GM12864 (cell line): ENCODE results near the gene CPED1.
"Not testable (repeated sequence)": the region's sequence is repeated elsewhere in the genome, so short reads cannot be mapped to it uniquely, and the experiment has no call there.

Experiments
- DNase-seq: peaks from one replicate; pipeline ENCODE4 v3.0.0-alpha.2; 2011; ENCODE audit warnings: low read depth
- H3K4me3 ChIP-seq: 2 replicates; pipeline ENCODE4 v1.5.1; 2011; ENCODE audit warnings: mild to moderate bottlenecking, low read depth, low read length, control low read depth
- TF ChIP-seq, protein P1 (sequence below): IDR thresholded peaks from 2 replicates; pipeline ENCODE4 v1.5.1; 2011; ENCODE audit warnings: low read depth, mild to moderate bottlenecking, moderate library complexity, low read length, control low read depth, inconsistent platforms; ENCODE audit errors: missing control alignments

The CPED1 gene

DNA sequence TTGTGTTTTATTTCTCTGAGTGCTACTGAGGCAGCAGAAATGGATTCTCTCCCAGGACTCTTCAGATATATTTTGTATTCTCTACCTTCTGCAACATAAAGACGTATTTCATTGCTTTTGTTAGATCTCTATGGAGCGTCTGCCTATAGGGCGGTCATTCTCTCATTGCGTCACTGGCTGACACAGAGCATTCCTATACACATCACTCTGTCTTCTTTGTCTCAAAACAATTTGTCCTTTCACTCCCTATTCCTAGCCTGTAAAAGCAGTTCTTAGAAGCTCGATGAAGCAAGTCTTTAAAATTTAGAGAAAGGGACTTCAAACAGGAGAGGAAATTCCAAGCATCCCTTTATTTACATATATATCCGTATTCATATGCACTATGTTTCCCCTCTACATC, 120.6 kb downstream of the CPED1 start:
- no peak overlapping the region for H3K4me3 ChIP-seq
- TF ChIP-seq, protein P1, sequence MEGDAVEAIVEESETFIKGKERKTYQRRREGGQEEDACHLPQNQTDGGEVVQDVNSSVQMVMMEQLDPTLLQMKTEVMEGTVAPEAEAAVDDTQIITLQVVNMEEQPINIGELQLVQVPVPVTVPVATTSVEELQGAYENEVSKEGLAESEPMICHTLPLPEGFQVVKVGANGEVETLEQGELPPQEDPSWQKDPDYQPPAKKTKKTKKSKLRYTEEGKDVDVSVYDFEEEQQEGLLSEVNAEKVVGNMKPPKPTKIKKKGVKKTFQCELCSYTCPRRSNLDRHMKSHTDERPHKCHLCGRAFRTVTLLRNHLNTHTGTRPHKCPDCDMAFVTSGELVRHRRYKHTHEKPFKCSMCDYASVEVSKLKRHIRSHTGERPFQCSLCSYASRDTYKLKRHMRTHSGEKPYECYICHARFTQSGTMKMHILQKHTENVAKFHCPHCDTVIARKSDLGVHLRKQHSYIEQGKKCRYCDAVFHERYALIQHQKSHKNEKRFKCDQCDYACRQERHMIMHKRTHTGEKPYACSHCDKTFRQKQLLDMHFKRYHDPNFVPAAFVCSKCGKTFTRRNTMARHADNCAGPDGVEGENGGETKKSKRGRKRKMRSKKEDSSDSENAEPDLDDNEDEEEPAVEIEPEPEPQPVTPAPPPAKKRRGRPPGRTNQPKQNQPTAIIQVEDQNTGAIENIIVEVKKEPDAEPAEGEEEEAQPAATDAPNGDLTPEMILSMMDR = no peak
- no peak for DNase-seq

DNA sequence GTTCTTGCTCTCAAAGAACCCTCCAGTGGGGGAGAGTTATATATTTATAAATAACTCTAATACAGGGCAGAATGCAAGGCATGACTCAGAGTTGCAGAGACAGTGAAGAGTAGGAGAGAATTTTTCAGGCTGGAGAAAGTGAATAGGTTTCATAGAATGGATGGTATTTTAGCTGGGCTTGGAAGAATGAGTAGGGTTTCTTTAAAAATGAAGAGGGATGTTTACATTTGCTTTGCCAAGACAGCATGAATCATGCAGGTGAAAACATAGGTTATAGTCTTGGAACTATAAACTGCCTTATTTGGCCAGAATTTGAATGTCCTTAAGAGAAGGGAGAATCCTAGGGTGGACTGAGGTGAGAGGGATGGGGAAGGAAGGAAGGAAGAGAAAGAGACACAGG, 124.8 kb downstream of the CPED1 start:
- DNase-seq = no peak
- H3K4me3 ChIP-seq = no peak overlapping the region
- TF ChIP-seq, protein P1 = no peak

DNA sequence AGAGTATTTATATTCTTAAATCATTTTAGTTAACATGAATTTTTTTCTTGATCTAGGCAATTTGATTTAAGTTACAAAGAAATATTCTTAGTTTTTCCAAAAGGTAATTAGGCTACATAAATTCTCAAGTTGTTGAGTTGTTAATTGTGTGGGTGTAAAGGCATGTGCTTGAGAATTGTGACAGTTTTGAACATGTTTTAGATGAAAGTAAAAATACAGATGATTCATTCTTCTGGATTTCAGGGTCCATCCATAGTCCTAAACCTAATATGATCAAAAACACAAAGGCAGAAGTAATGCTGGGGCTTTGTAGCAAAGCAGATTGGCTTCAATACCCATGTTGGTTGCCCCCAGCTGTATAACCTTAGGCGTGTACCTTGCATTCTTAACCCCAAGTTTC, 127.9 kb downstream of the CPED1 start:
- H3K4me3 ChIP-seq = no peak overlapping the region
- TF ChIP-seq, protein P1 = no peak
- DNase-seq = no peak

DNA sequence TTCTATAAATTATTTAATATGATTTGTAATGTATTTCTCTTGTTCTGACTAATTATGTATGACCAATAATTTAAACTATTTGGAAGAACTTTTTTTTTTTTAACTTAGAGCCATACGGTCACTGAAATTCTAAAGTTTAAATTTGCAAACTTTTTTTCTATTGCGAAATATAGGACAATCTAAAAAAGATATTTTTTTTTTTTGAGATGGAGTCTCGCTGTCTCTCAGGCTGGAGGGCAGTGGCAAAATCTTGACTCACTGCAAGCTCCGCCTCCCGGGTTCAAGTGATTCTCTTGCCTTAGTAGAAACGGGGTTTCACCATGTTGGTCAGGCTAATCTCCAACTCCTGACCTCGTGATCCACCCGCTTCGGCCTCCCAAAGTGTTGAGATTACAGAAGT, 130.5 kb downstream of the CPED1 start:
- TF ChIP-seq, protein P1 = no peak
- DNase-seq = no peak
- no peak overlapping the region for H3K4me3 ChIP-seq

DNA sequence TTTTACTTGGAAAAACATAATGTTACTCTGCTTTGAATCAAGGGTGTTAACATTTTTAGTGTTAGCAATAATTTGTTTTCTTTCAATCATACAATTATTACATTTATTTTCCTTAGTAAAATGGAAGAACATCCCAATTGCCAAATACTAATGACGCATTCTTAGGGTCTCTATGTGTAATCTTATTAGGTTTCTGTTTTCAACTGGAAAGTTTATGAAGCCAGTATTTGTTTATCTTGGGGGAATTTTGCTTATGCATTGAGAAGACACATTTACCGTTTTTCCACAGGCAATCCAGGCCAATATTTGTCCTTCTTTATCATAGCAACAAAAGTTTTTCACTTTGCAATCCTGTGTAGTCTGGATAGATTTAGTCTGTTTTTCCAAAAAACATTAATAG, 134.5 kb downstream of the CPED1 start:
- TF ChIP-seq, protein P1 = no peak
- H3K4me3 ChIP-seq = no peak overlapping the region
- no peak for DNase-seq

DNA sequence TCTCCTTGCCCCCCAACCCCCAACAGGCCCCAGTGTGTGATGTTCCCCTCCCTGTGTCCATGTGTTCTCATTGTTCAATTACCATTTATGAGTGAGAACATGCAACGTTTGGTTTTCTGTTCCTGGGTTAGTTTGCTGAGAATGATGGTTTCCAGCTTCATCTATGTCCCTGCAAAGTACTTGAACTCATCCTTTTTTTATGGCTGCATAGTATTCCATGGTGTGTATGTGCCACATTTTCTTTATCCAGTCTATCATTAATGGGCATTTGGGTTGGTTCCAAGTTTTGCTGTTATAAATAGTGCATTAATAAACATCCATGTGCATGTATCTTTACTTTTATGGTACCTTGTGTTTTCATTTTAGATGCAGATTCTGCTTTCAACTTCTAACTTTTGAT, 136.9 kb downstream of the CPED1 start:
- H3K4me3 ChIP-seq = not testable (repeated sequence)

DNA sequence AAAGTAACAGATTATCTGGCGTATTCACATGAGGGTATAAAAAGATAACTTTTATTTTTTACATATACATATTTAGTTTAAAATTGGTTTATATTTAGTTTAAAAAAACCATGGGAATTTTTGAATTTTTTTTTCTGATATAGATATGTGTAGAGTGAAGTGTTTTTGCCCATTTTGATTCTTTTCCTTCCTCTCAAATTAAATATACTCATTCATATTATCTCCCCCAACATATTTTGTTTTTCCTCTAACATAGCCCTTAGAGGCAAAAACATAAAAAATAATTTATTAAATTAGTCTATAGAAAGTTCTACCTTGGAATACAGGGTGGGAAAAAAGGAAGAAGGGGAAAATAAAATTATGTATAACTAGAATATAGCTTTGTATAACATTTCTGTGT, 137.7 kb downstream of the CPED1 start:
- DNase-seq = no peak
- H3K4me3 ChIP-seq = no peak overlapping the region
- TF ChIP-seq, protein P1 = no peak

More for the DNA sequence above, 136.9 kb downstream of the CPED1 start:
- DNase-seq = not testable (repeated sequence)

DNA sequence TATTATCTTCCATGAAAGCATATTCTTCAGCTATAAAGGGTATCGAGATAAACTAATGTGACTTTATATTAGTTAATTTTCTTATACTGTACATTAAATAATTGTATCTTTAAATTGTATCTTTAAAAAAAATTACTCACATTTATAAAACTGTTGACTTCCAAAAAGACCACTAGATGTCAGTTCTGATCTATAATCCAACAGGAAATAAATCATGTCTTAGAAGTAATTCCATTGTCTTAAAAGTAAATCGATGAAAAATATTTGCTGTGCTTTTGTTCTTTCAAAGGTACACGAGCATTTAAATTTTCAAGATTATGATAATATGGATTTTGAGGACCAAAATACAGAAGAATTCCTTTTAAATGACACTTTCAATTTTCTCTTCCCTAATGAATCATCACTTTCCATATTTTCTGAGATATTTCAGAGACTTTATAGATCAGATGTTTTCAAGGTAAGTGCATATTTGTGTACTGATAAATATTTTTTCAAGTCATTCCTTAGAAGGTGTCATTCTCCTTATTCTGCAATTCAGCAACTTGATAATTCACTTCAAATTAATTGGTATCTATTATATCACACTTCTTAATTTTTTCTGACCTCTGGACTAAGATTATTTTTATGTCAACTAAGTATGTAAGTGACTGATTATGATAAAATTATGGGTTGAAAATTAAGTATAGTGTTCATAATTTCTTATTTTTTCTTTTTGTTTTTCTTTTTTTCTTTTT, 138.5 kb downstream of the CPED1 start:
- H3K4me3 ChIP-seq = no peak overlapping the region
- no peak for DNase-seq
- TF ChIP-seq, protein P1 = no peak
